ENCODE data around the gene NT5M.

The NT5M gene

DNA sequence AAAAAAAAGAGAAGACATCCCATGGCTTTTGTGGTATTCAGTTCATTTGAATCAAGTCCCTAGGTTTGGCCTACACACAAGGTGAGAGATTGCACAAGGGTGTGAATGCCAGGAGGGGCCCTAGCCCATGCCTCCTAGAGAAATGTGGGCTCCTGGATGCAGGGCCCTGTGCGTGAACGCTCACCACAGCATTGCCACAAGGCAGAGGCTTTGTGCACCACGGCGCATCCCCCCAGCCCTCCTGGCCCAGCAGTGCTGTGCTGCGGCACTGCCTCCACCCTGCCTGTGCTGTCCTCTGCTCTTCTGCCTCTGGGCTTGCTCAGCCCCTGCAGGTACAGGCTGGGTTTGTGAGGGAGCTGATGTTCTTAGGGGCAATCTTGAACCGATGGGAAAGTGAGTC is 92.7 kb downstream of the NT5M start:
- no peak for DNase-seq (ENCODE audit: low read depth)

Measured in stromal cell of bone marrow (primary cell).